NCI-H146 (cell line): Measurements from ENCODE around the gene COQ10A.

Experiments
- DNase-seq: peaks from one replicate; lab custom pipeline; 2025; lab: John Stamatoyannopoulos, UW

The COQ10A gene

GRCh38 chr12:56266693-56267442 lies at the start of gene COQ10A:
Gene COQ10A (plus strand): TSS chr12:56266942. CDS start chr12:56267119, 177 bp downstream.
- DNase-seq = peak; percentile 92

- no peak for DNase-seq
These were observed 46.9 kb upstream of the COQ10A start for GRCh38 chr12:56219840-56220239.

GRCh38 chr12:56220611-56221231 lies 46.0 kb upstream of the COQ10A start:
- no peak for DNase-seq

GRCh38 chr12:56221232-56221756 lies 45.4 kb upstream of the COQ10A start:
- peak; percentile 57 for DNase-seq

GRCh38 chr12:56221757-56222530 lies 44.8 kb upstream of the COQ10A start, which contains the start of gene RNF41:
Gene RNF41 (minus strand): TSS chr12:56221922. CDS start chr12:56214047, 7,875 bp downstream.
- DNase-seq = peak; percentile 99

- peak; percentile 65 for DNase-seq
These were observed 44.2 kb upstream of the COQ10A start for GRCh38 chr12:56222531-56222895.

GRCh38 chr12:56223571-56224101 lies 43.1 kb upstream of the COQ10A start:
- DNase-seq = no peak

GRCh38 chr12:56224102-56224701 lies 42.5 kb upstream of the COQ10A start, which contains the start of gene NABP2:
Gene NABP2 (plus strand): TSS chr12:56224342. CDS start chr12:56224857, 515 bp downstream.
- peak; percentile 98 for DNase-seq

GRCh38 chr12:56224954-56225353 lies 41.8 kb upstream of the COQ10A start:
- no peak for DNase-seq

- DNase-seq = no peak
These were observed 37.7 kb upstream of the COQ10A start for GRCh38 chr12:56229082-56229481.

- DNase-seq = no peak
These were observed 36.8 kb upstream of the COQ10A start, which contains the start of gene SLC39A5 for GRCh38 chr12:56229916-56230431. Gene SLC39A5 (plus strand): TSS chr12:56230051. CDS start chr12:56231275, 1,224 bp downstream.

- no peak for DNase-seq
These were observed 36.1 kb upstream of the COQ10A start for GRCh38 chr12:56230432-56231183.

GRCh38 chr12:56231184-56231582 lies 35.6 kb upstream of the COQ10A start:
- DNase-seq = no peak

- DNase-seq = no peak
These were observed 31.9 kb upstream of the COQ10A start for GRCh38 chr12:56234746-56235436.

GRCh38 chr12:56236091-56236490 lies 30.7 kb upstream of the COQ10A start:
- DNase-seq = no peak

GRCh38 chr12:56236985-56237384 lies 29.8 kb upstream of the COQ10A start:
- DNase-seq = no peak

GRCh38 chr12:56237552-56237951 lies 29.2 kb upstream of the COQ10A start:
- DNase-seq = no peak

GRCh38 chr12:56241424-56242303 lies 25.1 kb upstream of the COQ10A start:
- DNase-seq = no peak

- DNase-seq = no peak
These were observed 23.8 kb upstream of the COQ10A start for GRCh38 chr12:56242986-56243385.
